GM23248 (cell line): Measurements from ENCODE around the gene GPR37. TPM values are rescaled to one million over a fixed set of nuclear protein-coding genes. Genes with fewer than 3 reads are reported as not detected.

Experiments
- DNase-seq: peaks from one replicate; pipeline ENCODE4 v3.0.0-alpha.2; 2015
- H2AFZ ChIP-seq: fragments of 200-600 bp; sonication (generic); 2 replicates; pipeline ENCODE4 v1.6.1; 2016; ENCODE audit warnings: antibody characterized with exemption
- H3F3A ChIP-seq: fragments of 200-600 bp; sonication (generic); 2 replicates; pipeline ENCODE4 v1.6.1; 2016; ENCODE audit warnings: mild to moderate bottlenecking, antibody characterized with exemption, mixed run types; ENCODE audit not compliant: insufficient read depth
- H3K27ac ChIP-seq: fragments of 200-600 bp; sonication (generic); 2 replicates; pipeline ENCODE4 v1.5.1; 2016; ENCODE audit warnings: mild to moderate bottlenecking
- H3K27me3 ChIP-seq: fragments of 200-600 bp; sonication (generic); replicated peaks from 2 replicates; pipeline ENCODE4 v1.6.1; 2016; ENCODE audit warnings: mild to moderate bottlenecking; ENCODE audit not compliant: insufficient read depth
- H3K36me3 ChIP-seq: fragments of 200-600 bp; sonication (generic); 2 replicates; pipeline ENCODE4 v1.6.1; 2016; ENCODE audit warnings: low read depth, mild to moderate bottlenecking
- H3K4me1 ChIP-seq: fragments of 200-600 bp; sonication (generic); 2 replicates; pipeline ENCODE4 v1.6.1; 2016; ENCODE audit warnings: mild to moderate bottlenecking; ENCODE audit not compliant: insufficient read depth
- H3K4me2 ChIP-seq: fragments of 200-600 bp; sonication (generic); one replicate; pipeline ENCODE4 v1.6.1; 2016; ENCODE audit warnings: mild to moderate bottlenecking; ENCODE audit not compliant: unreplicated experiment
- H3K4me3 ChIP-seq: fragments of 200-600 bp; sonication (generic); 2 replicates; pipeline ENCODE4 v1.5.1; 2016; ENCODE audit warnings: mild to moderate bottlenecking
- H3K79me2 ChIP-seq: fragments of 200-600 bp; sonication (generic); 2 replicates; pipeline ENCODE4 v1.6.1; 2016; ENCODE audit warnings: mild to moderate bottlenecking; ENCODE audit not compliant: insufficient read depth
- H3K9ac ChIP-seq: fragments of 200-600 bp; sonication (generic); 2 replicates; pipeline ENCODE4 v1.6.1; 2016; ENCODE audit warnings: mild to moderate bottlenecking
- H3K9me2 ChIP-seq: fragments of 200-600 bp; sonication (generic); 2 replicates; pipeline ENCODE4 v1.6.1; 2016; ENCODE audit warnings: mixed run types, mild to moderate bottlenecking, moderate library complexity; ENCODE audit not compliant: insufficient read depth
- H3K9me3 ChIP-seq: fragments of 200-600 bp; sonication (generic); one replicate; pipeline ENCODE4 v1.6.1; 2017; ENCODE audit warnings: low read depth
- H4K20me1 ChIP-seq: fragments of 200-600 bp; sonication (generic); 2 replicates; pipeline ENCODE4 v1.6.0; 2016; ENCODE audit not compliant: insufficient read depth
- EZH2 ChIP-seq: fragments of 200-600 bp; sonication (generic); IDR thresholded peaks from 2 replicates; pipeline ENCODE4 v1.6.1; 2018; ENCODE audit warnings: antibody characterized with exemption, mild to moderate bottlenecking; ENCODE audit not compliant: insufficient read depth, poor library complexity, severe bottlenecking
- EZH2phosphoT487 ChIP-seq: fragments of 200-600 bp; sonication (generic); IDR thresholded peaks from 2 replicates; pipeline ENCODE4 v1.6.1; 2018; ENCODE audit warnings: antibody characterized with exemption, moderate library complexity, mild to moderate bottlenecking, low read depth; ENCODE audit not compliant: insufficient read depth
- WGBS, 2 experiments: methylation state at CpG; one replicate each; pipeline ENCODE4 v1.1.6; 2015 to 2017; ENCODE audit warnings: low lambda C conversion rate in 2 of 2, low coverage in 1 of 2; ENCODE audit errors: missing lambda C conversion rate in 2 of 2; 5-methylcytosine and 5-hydroxymethylcytosine counted together
- in situ Hi-C: fragments of 300-500 bp; cut with MboI; formaldehyde crosslinking; loops from 2 replicates; pipeline ENCODE4 v1.15.0; 2020
- polyA plus RNA-seq: library from polyadenylated mRNA; unstranded; fragments of >200 nt; fragmentation: Nextera tagmentation; extraction: Ambion mirVana; gene quantifications from 2 replicates; pipeline ENCODE4 v1.2.1, GENCODE V29; 2016
- total RNA-seq: library from RNA; depleted of rRNA; stranded (reverse); fragments of >200 nt; shearing (Covaris generic); gene quantifications from 2 replicates; pipeline ENCODE4 v1.2.3, GENCODE V29; 2014

The GPR37 gene
- total and polyA plus RNA-seq, 2 experiments from 2014 or later: not detected

- no peak overlapping the region for H3K4me3 ChIP-seq
- H3K79me2 ChIP-seq: no peaks in the 10 kb centered on the region
- no peaks in the 10 kb centered on the region for H3K9me3 ChIP-seq
- no peaks in the 10 kb centered on the region; the same call in 1 of the 2 replicates for H3K9me2 ChIP-seq
- in situ Hi-C loops: no loop called here
- H3F3A ChIP-seq: no peaks in the 10 kb centered on the region
- no peaks in the 10 kb centered on the region for H3K27me3 ChIP-seq
- H3K4me1 ChIP-seq: no peaks in the 10 kb centered on the region
- no peak for TF ChIP-seq EZH2phosphoT487
- TF ChIP-seq EZH2: no peak
- no peak for DNase-seq
- no peak overlapping the region for H3K9ac ChIP-seq
- H4K20me1 ChIP-seq: no peaks in the 10 kb centered on the region
- no peaks in the 10 kb centered on the region for H3K36me3 ChIP-seq
- H2AFZ ChIP-seq: no peak overlapping the region
- no peak overlapping the region for H3K27ac ChIP-seq
- H3K4me2 ChIP-seq: no peak overlapping the region
- 13 to 16% methylated on average over 5 of the region's 5 CpGs for WGBS, 2 experiments
These were observed 41.5 kb downstream of the GPR37 start for GRCh38 chr7:124724079-124724478.

DNA sequence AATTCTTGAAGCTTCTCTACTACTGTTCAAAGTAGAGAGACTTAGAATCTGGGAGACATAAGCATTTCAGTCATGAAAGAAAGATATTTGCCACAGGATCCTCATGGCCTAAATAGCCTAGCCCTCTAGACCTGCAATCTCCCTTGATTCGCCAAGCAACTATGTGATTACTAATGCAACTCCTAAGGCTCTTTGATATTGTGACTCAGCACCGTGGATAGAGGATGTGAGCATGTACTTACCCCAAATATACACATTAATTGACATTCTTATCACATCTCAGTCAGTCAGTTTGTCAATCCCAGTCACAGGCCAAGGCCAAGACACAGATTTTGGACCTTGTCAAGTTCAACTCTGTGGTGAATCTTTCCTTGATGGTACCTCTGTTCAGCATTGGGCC is 42.6 kb downstream of the GPR37 start:
- no peak overlapping the region for H3K4me3 ChIP-seq
- no peak overlapping the region for H3K27ac ChIP-seq
- no peaks in the 10 kb centered on the region for H3K36me3 ChIP-seq
- TF ChIP-seq EZH2phosphoT487: no peak
- TF ChIP-seq EZH2: no peak
- H3K4me1 ChIP-seq: no peaks in the 10 kb centered on the region
- H3K79me2 ChIP-seq: no peaks in the 10 kb centered on the region
- WGBS, 2 experiments: 4 to 5% methylated on average over 2 of the region's 2 CpGs
- no peaks in the 10 kb centered on the region; the same call in 1 of the 2 replicates for H3K9me2 ChIP-seq
- H2AFZ ChIP-seq: no peak overlapping the region
- H3K27me3 ChIP-seq: no peaks in the 10 kb centered on the region
- H3K4me2 ChIP-seq: no peak overlapping the region
- no peaks in the 10 kb centered on the region for H4K20me1 ChIP-seq
- no peaks in the 10 kb centered on the region for H3K9me3 ChIP-seq
- H3F3A ChIP-seq: no peaks in the 10 kb centered on the region
- no peak overlapping the region for H3K9ac ChIP-seq
- no peak for DNase-seq
- in situ Hi-C loops: no loop called here

DNA sequence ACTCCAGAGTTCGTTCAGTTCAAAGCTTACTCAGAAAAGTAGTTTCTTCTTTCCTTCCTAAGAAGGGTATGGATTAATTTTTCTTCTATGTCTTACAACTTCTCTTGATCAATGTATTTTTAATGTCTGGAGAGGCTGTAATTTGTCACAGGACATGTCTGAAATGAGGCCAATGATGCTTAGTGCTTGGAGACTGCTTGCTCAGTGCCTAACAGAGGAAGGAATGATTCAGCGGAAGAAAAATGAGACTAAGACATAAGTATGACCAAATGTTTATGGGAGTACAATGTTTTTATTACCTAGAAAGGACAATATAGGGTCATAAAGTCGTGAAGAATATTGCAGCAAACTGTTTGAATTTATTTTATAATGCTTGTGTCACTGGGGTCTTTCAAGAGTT is 43.3 kb downstream of the GPR37 start:
- Histone ChIP-seq H3K4me1 (no peaks in the 10 kb centered on the region), H3K36me3 (no peaks in the 10 kb centered on the region), H3K79me2 (no peaks in the 10 kb centered on the region), H3K27me3 (no peaks in the 10 kb centered on the region), H3K9me3 (no peaks in the 10 kb centered on the region), H3K4me3 (no peak overlapping the region), H3F3A (no peaks in the 10 kb centered on the region), H3K9me2 (no peaks in the 10 kb centered on the region; the same call in 1 of the 2 replicates), H3K4me2 (no peak overlapping the region), H2AFZ (no peak overlapping the region), H4K20me1 (no peaks in the 10 kb centered on the region), H3K9ac (no peak overlapping the region), H3K27ac (no peak overlapping the region)
- TF ChIP-seq EZH2: no peak
- TF ChIP-seq EZH2phosphoT487: no peak
- no peak for DNase-seq
- in situ Hi-C loops: no loop called here
- 17 to 18% methylated on average over 3 of the region's 3 CpGs for WGBS, 2 experiments

- Histone ChIP-seq H3K79me2 (no peaks in the 10 kb centered on the region), H3K36me3 (no peaks in the 10 kb centered on the region), H3K9ac (no peak overlapping the region), H4K20me1 (no peaks in the 10 kb centered on the region), H3K4me1 (no peaks in the 10 kb centered on the region), H3F3A (no peaks in the 10 kb centered on the region), H3K9me2 (no peaks in the 10 kb centered on the region; the same call in 1 of the 2 replicates), H3K27me3 (no peaks in the 10 kb centered on the region), H3K9me3 (no peaks in the 10 kb centered on the region), H3K4me3 (no peak overlapping the region), H3K4me2 (no peak overlapping the region), H2AFZ (no peak overlapping the region), H3K27ac (no peak overlapping the region)
- TF ChIP-seq EZH2phosphoT487: no peak
- no peak for TF ChIP-seq EZH2
- DNase-seq: no peak
- in situ Hi-C loops: no loop called here
- 0 to 3% methylated on average over 1 of the region's 1 CpG for WGBS, 2 experiments
These were observed 45.4 kb downstream of the GPR37 start for GRCh38 chr7:124720195-124720594.
